Activated T-cell treated with anti-CD3 and anti-CD28 coated beads for 1 hour (primary cell): Measurements from ENCODE around the gene KLF1.
"Not testable (repeated sequence)": the region's sequence is repeated elsewhere in the genome, so short reads cannot be mapped to it uniquely, and the experiment has no call there.

Experiments
- DNase-seq: peaks from one replicate; pipeline ENCODE4 v3.0.0-alpha.2; 2020; ENCODE audit warnings: low read depth

KLF1 gene

GRCh38 chr19:12867120-12868099 is 19.6 kb downstream of the KLF1 start:
- peak; percentile 65 for DNase-seq

- DNase-seq, result no peak
These were observed 20.4 kb downstream of the KLF1 start for GRCh38 chr19:12866416-12867119.

GRCh38 chr19:12865746-12866415 is 21.1 kb downstream of the KLF1 start:
- DNase-seq, result no peak

GRCh38 chr19:12864721-12865715 is 22.0 kb downstream of the KLF1 start:
- DNase-seq, result no peak

- no peak for DNase-seq
These were observed 22.9 kb downstream of the KLF1 start for GRCh38 chr19:12864143-12864542.

- DNase-seq, result no peak
These were observed 27.5 kb downstream of the KLF1 start for GRCh38 chr19:12859546-12859945.

- no peak for DNase-seq
These were observed 28.7 kb downstream of the KLF1 start for GRCh38 chr19:12858041-12858928.

- DNase-seq, result no peak
These were observed 30.3 kb downstream of the KLF1 start for GRCh38 chr19:12856653-12857052.

- peak; percentile 79 for DNase-seq
These were observed 39.6 kb downstream of the KLF1 start for GRCh38 chr19:12847159-12848139.

- DNase-seq, result not testable (repeated sequence)
These were observed 40.4 kb downstream of the KLF1 start for GRCh38 chr19:12846613-12847012.

GRCh38 chr19:12843999-12844732 is 42.8 kb downstream of the KLF1 start:
- DNase-seq, result no peak

GRCh38 chr19:12843328-12843727 is 43.7 kb downstream of the KLF1 start:
- no peak for DNase-seq

- no peak for DNase-seq
These were observed 44.5 kb downstream of the KLF1 start for GRCh38 chr19:12842511-12842910.

- no peak for DNase-seq
These were observed 45.9 kb downstream of the KLF1 start for GRCh38 chr19:12841094-12841493.

- DNase-seq, result no peak
These were observed 46.6 kb downstream of the KLF1 start for GRCh38 chr19:12840091-12841079.

GRCh38 chr19:12838886-12839756 is 47.9 kb downstream of the KLF1 start:
- DNase-seq, result no peak
